ENCODE data around the gene CEP68.

The CEP68 gene

DNA sequence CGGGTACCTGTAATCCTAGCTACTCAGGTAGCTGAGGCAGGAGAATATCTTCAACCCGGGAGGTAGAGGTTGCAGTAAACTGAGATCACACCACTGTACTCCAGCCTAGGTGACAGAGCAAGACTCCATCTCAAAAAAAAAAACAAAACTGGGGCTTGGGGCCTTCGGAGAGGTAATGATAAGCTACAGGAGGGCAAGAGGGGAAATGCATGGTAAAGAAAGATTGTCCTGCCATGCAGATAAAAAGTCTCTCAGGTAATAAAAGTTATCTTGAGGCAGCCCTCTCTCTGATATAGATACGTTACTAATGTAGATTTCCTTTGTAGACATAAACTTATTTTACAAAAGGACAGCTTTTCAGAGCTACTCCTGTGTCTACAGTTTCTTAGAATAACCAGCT is 77.4 kb downstream of the CEP68 start:
- DNase-seq = no peak

DNA sequence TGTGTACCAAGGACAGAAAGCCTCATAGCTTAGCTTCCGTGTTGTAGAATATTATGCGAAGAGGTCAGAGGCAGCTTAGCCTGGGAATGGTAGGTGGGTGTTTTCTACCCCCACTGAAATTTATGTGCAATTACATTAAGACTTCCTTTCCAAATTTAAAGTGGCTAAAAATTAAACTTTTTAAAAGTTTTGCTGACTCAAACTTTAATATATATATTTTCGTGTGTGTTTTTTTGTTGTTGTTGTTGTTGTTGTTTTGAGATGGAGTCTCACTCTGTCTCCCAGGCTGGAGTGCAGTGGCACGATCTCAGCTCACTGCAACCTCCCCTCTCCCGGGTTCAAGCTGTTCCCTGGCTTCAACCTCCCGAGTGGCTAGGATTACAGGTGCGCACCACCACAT is 77.9 kb downstream of the CEP68 start:
- no peak for DNase-seq

DNA sequence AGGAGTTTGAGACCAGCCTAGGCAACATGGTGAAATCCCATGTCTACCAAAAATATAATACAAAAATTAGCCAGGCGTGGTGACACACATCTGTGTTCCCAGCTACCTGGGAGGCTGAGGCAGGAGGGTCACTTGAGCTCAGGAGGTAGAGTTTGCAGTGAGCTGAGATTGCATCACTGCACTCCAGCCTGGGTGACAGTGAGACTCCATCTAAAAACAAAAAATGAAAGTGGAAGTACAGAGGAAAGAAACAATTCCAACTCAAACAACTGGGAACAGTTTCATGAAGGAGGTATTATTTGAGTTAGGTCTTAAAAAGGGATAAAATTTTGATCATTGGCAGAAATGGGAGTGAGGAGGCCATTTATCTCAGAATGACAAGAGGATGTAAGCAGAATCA is 80.0 kb downstream of the CEP68 start:
- DNase-seq = no peak

Data from CD4-positive, alpha-beta T cell treated with Interleukin-10 for 1 hour (primary cell).